Loucy (cell line): Measurements from ENCODE around the gene ZNF443.
A peak's percentile ranks its signal among the peaks of the same experiment; 100 is the strongest.
"Not testable (repeated sequence)": the region's sequence is repeated elsewhere in the genome, so short reads cannot be mapped to it uniquely, and the experiment has no call there.

Experiments used
- H2AFZ ChIP-seq: fragments of 200-600 bp; sonication (generic); 2 replicates; pipeline ENCODE4 v1.6.0; 2016; ENCODE audit warnings: antibody characterized with exemption, mild to moderate bottlenecking, low read length, moderate library complexity
- H3F3A ChIP-seq: fragments of 200-600 bp; 2 replicates; pipeline ENCODE4 v1.6.0; 2016; ENCODE audit warnings: antibody characterized with exemption, low read depth, mild to moderate bottlenecking
- H3K27me3 ChIP-seq: fragments of 200-600 bp; sonication (generic); 2 replicates; pipeline ENCODE4 v1.6.1; 2014; ENCODE audit warnings: low read length, mild to moderate bottlenecking; ENCODE audit not compliant: insufficient read depth, poor library complexity, severe bottlenecking
- H3K36me3 ChIP-seq: fragments of 200-600 bp; sonication (generic); 2 replicates; pipeline ENCODE4 v1.6.1; 2016; ENCODE audit warnings: low read length; ENCODE audit not compliant: insufficient read depth
- H3K4me1 ChIP-seq: fragments of 200-600 bp; sonication (generic); 2 replicates; pipeline ENCODE4 v1.5.1; 2014; ENCODE audit warnings: low read length, mild to moderate bottlenecking; ENCODE audit not compliant: insufficient read depth, poor library complexity, severe bottlenecking
- H3K4me2 ChIP-seq: fragments of 200-600 bp; sonication (generic); 2 replicates; pipeline ENCODE4 v1.6.0; 2014; ENCODE audit warnings: antibody characterized with exemption, low read length, low read depth, mild to moderate bottlenecking; ENCODE audit not compliant: poor library complexity, severe bottlenecking
- H3K4me3 ChIP-seq: fragments of 200-600 bp; sonication (generic); 2 replicates; pipeline ENCODE4 v1.5.1; 2014; ENCODE audit warnings: low read length, mild to moderate bottlenecking, mixed read lengths; ENCODE audit not compliant: poor library complexity, severe bottlenecking
- H3K79me2 ChIP-seq: fragments of 200-600 bp; sonication (generic); 2 replicates; pipeline ENCODE4 v1.6.1; 2014; ENCODE audit warnings: low read length; ENCODE audit not compliant: insufficient read depth
- H3K9ac ChIP-seq: fragments of 200-600 bp; sonication (generic); 2 replicates; pipeline ENCODE4 v1.6.0; 2014; ENCODE audit warnings: mild to moderate bottlenecking, low read depth, low read length, moderate library complexity; ENCODE audit not compliant: poor library complexity, severe bottlenecking
- H3K9me2 ChIP-seq: fragments of 200-600 bp; sonication (generic); replicated peaks from 2 replicates; pipeline ENCODE4 v1.6.1; 2016; ENCODE audit warnings: low read depth, low read length, mixed read lengths
- H3K9me3 ChIP-seq: fragments of 200-600 bp; sonication (generic); 2 replicates; pipeline ENCODE4 v1.6.1; 2014; ENCODE audit warnings: mild to moderate bottlenecking, antibody characterized with exemption, low read length, low read depth; ENCODE audit not compliant: insufficient read depth
- H4K20me1 ChIP-seq: fragments of 200-600 bp; sonication (generic); 2 replicates; pipeline ENCODE4 v1.6.0; 2014; ENCODE audit warnings: antibody characterized with exemption, low read length, mild to moderate bottlenecking; ENCODE audit not compliant: insufficient read depth, poor library complexity, severe bottlenecking
- CTCF ChIP-seq: fragments of 200-600 bp; sonication (generic); conservative IDR thresholded peaks from 2 replicates; pipeline ENCODE4 v1.5.1; 2014; ENCODE audit warnings: mild to moderate bottlenecking, antibody characterized with exemption, low read length
- EZH2phosphoT487 ChIP-seq: fragments of 200-600 bp; IDR thresholded peaks from 2 replicates; pipeline ENCODE4 v1.6.1; 2018; ENCODE audit warnings: antibody characterized with exemption, mild to moderate bottlenecking, moderate library complexity, borderline replicate concordance

ZNF443 gene

GRCh38 chr19:12482509-12482886 lies 41.7 kb upstream of the ZNF443 start:
- H3K4me3 ChIP-seq, result peak overlapping the region; percentile 97
- H3F3A ChIP-seq, result peaks cover 4% of the 10 kb centered on the region; the same call in 1 of the 2 replicates

GRCh38 chr19:12481781-12482508 lies 41.1 kb upstream of the ZNF443 start:
- H3K9ac ChIP-seq, result peak overlapping the region; percentile 77
- no peaks in the 10 kb centered on the region for H3K27me3 ChIP-seq
- no peaks in the 10 kb centered on the region for H3K36me3 ChIP-seq
- H2AFZ ChIP-seq, result no peak overlapping the region; the same call in 1 of the 2 replicates
- peak overlapping the region; percentile 97 for H3K4me3 ChIP-seq
- TF ChIP-seq EZH2phosphoT487 (no peak), CTCF (no peak)
- H3K79me2 ChIP-seq, result peaks cover 77% of the 10 kb centered on the region
- H3F3A ChIP-seq, result peaks cover 4% of the 10 kb centered on the region; the same call in 1 of the 2 replicates
- peaks cover 52% of the 10 kb centered on the region for H3K4me1 ChIP-seq
- H3K9me2 ChIP-seq, result no peaks in the 10 kb centered on the region
- peaks cover 31% of the 10 kb centered on the region for H4K20me1 ChIP-seq
- peak overlapping the region; percentile 95 for H3K4me2 ChIP-seq
- H3K9me3 ChIP-seq, result no peaks in the 10 kb centered on the region

More at GRCh38 chr19:12482509-12482886, 41.7 kb upstream of the ZNF443 start:
- Histone ChIP-seq H3K79me2 (peaks cover 71% of the 10 kb centered on the region), H3K36me3 (no peaks in the 10 kb centered on the region), H3K4me1 (peaks cover 52% of the 10 kb centered on the region), H3K4me2 (peak overlapping the region; percentile 95), H2AFZ (no peak overlapping the region; the same call in 1 of the 2 replicates), H4K20me1 (peaks cover 30% of the 10 kb centered on the region), H3K9me3 (no peaks in the 10 kb centered on the region), H3K9me2 (no peaks in the 10 kb centered on the region), H3K9ac (peak overlapping the region; percentile 77), H3K27me3 (no peaks in the 10 kb centered on the region)
- TF ChIP-seq EZH2phosphoT487 (no peak), CTCF (no peak)

- Histone ChIP-seq H3K36me3 (no peaks in the 10 kb centered on the region), H3K9me2 (no peaks in the 10 kb centered on the region), H3K4me3 (peak overlapping the region; percentile 4), H3K4me2 (peak overlapping the region; percentile 23), H3K27me3 (no peaks in the 10 kb centered on the region), H4K20me1 (peaks cover 34% of the 10 kb centered on the region), H3K9ac (no peak overlapping the region), H3K79me2 (peaks cover 98% of the 10 kb centered on the region), H3K9me3 (no peaks in the 10 kb centered on the region), H2AFZ (no peak overlapping the region), H3K4me1 (peaks cover 45% of the 10 kb centered on the region), H3F3A (peaks cover 4% of the 10 kb centered on the region; the same call in 1 of the 2 replicates)
- TF ChIP-seq CTCF, result no peak
- no peak for TF ChIP-seq EZH2phosphoT487
Measured at GRCh38 chr19:12478234-12478941, 37.6 kb upstream of the ZNF443 start.

- H3K4me3 ChIP-seq, H3K9ac ChIP-seq, H2AFZ ChIP-seq, H4K20me1 ChIP-seq, H3K4me1 ChIP-seq, H3K4me2 ChIP-seq, H3K9me2 ChIP-seq, H3F3A ChIP-seq, H3K27me3 ChIP-seq: not testable (repeated sequence)
- H3K9me3 ChIP-seq, result peaks cover 49% of the 10 kb centered on the region
- peaks cover 51% of the 10 kb centered on the region for H3K36me3 ChIP-seq
- peaks cover 41% of the 10 kb centered on the region for H3K79me2 ChIP-seq
Measured at GRCh38 chr19:12467651-12468050, 26.8 kb upstream of the ZNF443 start.
